Measurements from ENCODE around the gene PLA2G15. TPM values are rescaled to one million over a fixed set of nuclear protein-coding genes. Genes with fewer than 3 reads are reported as not detected.

The PLA2G15 gene
- total and polyA plus RNA-seq, 2 of the 13 experiments (the other 11 are each of a cell fraction or from before 2014, with no cell fraction given) = 14.4 to 23.7 TPM

GRCh38 chr16:68233085-68233834, 11.9 kb upstream of the PLA2G15 start:
- Histone ChIP-seq H3K79me2 (ENCODE audit: insufficient read depth, low read length) (peaks cover 29% of the 10 kb centered on the region), H3K27me3 (ENCODE audit: control insufficient read depth in 1 of 2, insufficient read depth in 2 of 2, low read length in 2 of 2) (no peaks in the 10 kb centered on the region; a peak in 1 of 5 replicates), H3K4me2 (ENCODE audit: low read depth, low read length) (no peak overlapping the region), H3K27ac (ENCODE audit: extremely low read length, insufficient read depth, low read length) (peak overlapping the region; percentile 4), H3K9me3 (ENCODE audit: low read length) (no peaks in the 10 kb centered on the region), H2AFZ (ENCODE audit: low read length) (no peak overlapping the region), H3K4me3 (replicated peaks in 1 of 3; ENCODE audit: insufficient read depth in 1 of 3, low read depth in 2 of 3, low read length in 3 of 3) (peak overlapping the region in 1 of 3 experiments; percentile 94; a peak in 1 of 6 replicates), H3K9ac (ENCODE audit: insufficient read depth, low read depth, low read length) (no peak overlapping the region), H3K4me1 (ENCODE audit: insufficient read depth, low read length) (peaks cover 34% of the 10 kb centered on the region), H4K20me1 (ENCODE audit: insufficient read depth, low read length) (peaks cover 41% of the 10 kb centered on the region), H3K36me3 (replicated peaks in 1 of 2; ENCODE audit: control insufficient read depth in 1 of 2, insufficient read depth in 2 of 2, low read length in 2 of 2) (peaks cover 33 to 48% of the 10 kb centered on the region in 2 experiments)
- 87% methylated on average over 5 of the region's 5 CpGs for WGBS (ENCODE audit: low lambda C conversion rate)
- ATAC-seq (no peak), FAIRE-seq (no peak), DNase-seq (ENCODE audit: low spot score) (no peak)
- ChIA-PET CTCF (ENCODE audit: low intra/inter-chr PET ratio, low total read pairs) (no interaction called here), POLR2A (interaction anchor here (1.4 to 5.6 kb wide), 5 partner anchors 9 to 267 kb away, joined by 4 to 100 read pairs (median 6); partner anchors contain the start of gene NFATC3)
- BruUV-seq (replicated peaks) = no TSS peak
- intact Hi-C loops (cut with micrococcal nuclease; ENCODE audit: unreplicated experiment) = no loop called here
- in situ Hi-C loops (cut with HindIII; ENCODE audit: extremely low pct_ligation_motif_present, low pct_unique_long_range_greater_than_20kb) = loop anchor here (10.0 kb wide), 1 partner anchor 148 kb away; the partner anchor contains the start of gene NFATC3
- TF ChIP-seq FOXM1 (CRISPR knock-in tag; IDR thresholded peaks at IDR 0.05) (0 out of 2 replicates have a peak, but pooled peaks have one; percentile 31), POLR2AphosphoS5 (IDR thresholded peaks at IDR 0.05; ENCODE audit: low read depth, low read length) (peak; percentile 22; the same call in 1 of the 2 replicates), ZNF512 (CRISPR knock-in tag; IDR thresholded peaks at IDR 0.05) (peak; percentile 59; the same call in 1 of the 2 replicates), DMTF1 (CRISPR knock-in tag; IDR thresholded peaks at IDR 0.05) (no peak), ZBTB8A (CRISPR knock-in tag; IDR thresholded peaks at IDR 0.05; ENCODE audit: borderline replicate concordance, low read depth) (no peak), BORCS8-MEF2B (CRISPR knock-in tag; IDR thresholded peaks at IDR 0.05) (0 out of 2 replicates have a peak, but pooled peaks have one; percentile 31), ZC3H13 (CRISPR knock-in tag; IDR thresholded peaks at IDR 0.05) (0 out of 2 replicates have a peak, but pooled peaks have one; percentile 7), ARID3A (IDR thresholded peaks at IDR 0.05; ENCODE audit: low read depth, low read length) (no peak), MAX (IDR thresholded peaks at IDR 0.05) (no peak), SP4 (CRISPR knock-in tag; IDR thresholded peaks at IDR 0.05) (0 out of 2 replicates have a peak, but pooled peaks have one; percentile 2), NAIF1 (CRISPR knock-in tag; IDR thresholded peaks at IDR 0.05; ENCODE audit: borderline replicate concordance) (no peak), PHF20 (CRISPR knock-in tag; IDR thresholded peaks at IDR 0.05) (no peak), TBX3 (IDR thresholded peaks at IDR 0.05; ENCODE audit: borderline replicate concordance) (peak; percentile 10; the same call in 1 of the 2 replicates), ZNF235 (CRISPR knock-in tag; IDR thresholded peaks at IDR 0.05; ENCODE audit: borderline replicate concordance) (0 out of 2 replicates have a peak, but pooled peaks have one; percentile 8), RBM22 (optimal IDR thresholded peaks at IDR 0.05; ENCODE audit: low read length) (peak; percentile 75), ZNF670 (CRISPR knock-in tag; IDR thresholded peaks at IDR 0.05; ENCODE audit: borderline replicate concordance) (no peak), CAMTA2 (CRISPR knock-in tag; IDR thresholded peaks at IDR 0.05; ENCODE audit: borderline replicate concordance) (0 out of 2 replicates have a peak, but pooled peaks have one; percentile 18), PAF1 (CRISPR knock-in tag; IDR thresholded peaks at IDR 0.05) (peak; percentile 75; the same call in 1 of the 2 replicates)

Data from HepG2 (cell line).